Inflammatory macrophage treated with lipopolysaccharide for 1 hour (primary cell): ENCODE data around the gene ZNF407.

Experiments
- DNase-seq, 2 donors: peaks; one replicate each; pipeline ENCODE4 v3.0.0-alpha.2; 2020 to 2022

The ZNF407 gene

GRCh38 chr18:74682141-74682990, 84.7 kb downstream of the ZNF407 start:
- no peak for DNase-seq

- no peak for DNase-seq
Measured at GRCh38 chr18:74682991-74683297, 85.3 kb downstream of the ZNF407 start.

- no peak for DNase-seq
Measured at GRCh38 chr18:74683573-74683972, 85.9 kb downstream of the ZNF407 start.

- DNase-seq: no peak
Measured at GRCh38 chr18:74689251-74689650, 91.6 kb downstream of the ZNF407 start.

GRCh38 chr18:74692367-74693013, 94.8 kb downstream of the ZNF407 start:
- DNase-seq: no peak

- DNase-seq: no peak
Measured at GRCh38 chr18:74694436-74694835, 96.8 kb downstream of the ZNF407 start.

- no peak for DNase-seq
Measured at GRCh38 chr18:74695170-74695569, 97.5 kb downstream of the ZNF407 start.

GRCh38 chr18:74698881-74699280, 101.2 kb downstream of the ZNF407 start:
- DNase-seq: no peak

GRCh38 chr18:74699455-74699854, 101.8 kb downstream of the ZNF407 start:
- no peak for DNase-seq

GRCh38 chr18:74702950-74703349, 105.3 kb downstream of the ZNF407 start:
- DNase-seq: no peak

- no peak for DNase-seq
Measured at GRCh38 chr18:74708169-74708568, 110.5 kb downstream of the ZNF407 start.

GRCh38 chr18:74709452-74709851, 111.8 kb downstream of the ZNF407 start:
- no peak for DNase-seq

- DNase-seq: no peak
Measured at GRCh38 chr18:74714120-74714519, 116.5 kb downstream of the ZNF407 start.

- DNase-seq: no peak
Measured at GRCh38 chr18:74714791-74715190, 117.1 kb downstream of the ZNF407 start.

GRCh38 chr18:74715306-74715705, 117.6 kb downstream of the ZNF407 start:
- no peak for DNase-seq

- DNase-seq: no peak
Measured at GRCh38 chr18:74715865-74716712, 118.4 kb downstream of the ZNF407 start.

GRCh38 chr18:74718312-74718711, 120.6 kb downstream of the ZNF407 start:
- no peak for DNase-seq

GRCh38 chr18:74722237-74722636, 124.6 kb downstream of the ZNF407 start:
- peak; percentile 3 to 8 for DNase-seq

- no peak for DNase-seq
Measured at GRCh38 chr18:74724186-74724585, 126.5 kb downstream of the ZNF407 start.

GRCh38 chr18:74725690-74726089, 128.0 kb downstream of the ZNF407 start:
- DNase-seq: no peak

- DNase-seq: no peak
Measured at GRCh38 chr18:74728586-74728985, 130.9 kb downstream of the ZNF407 start.

GRCh38 chr18:74731097-74731496, 133.4 kb downstream of the ZNF407 start:
- DNase-seq: no peak

GRCh38 chr18:74732380-74732779, 134.7 kb downstream of the ZNF407 start:
- DNase-seq: no peak

GRCh38 chr18:74733598-74733997, 135.9 kb downstream of the ZNF407 start:
- DNase-seq: no peak
